HepG2 (cell line): ENCODE measurements around the gene MC1R. TPM values are rescaled to one million over a fixed set of nuclear protein-coding genes. Genes with fewer than 3 reads are reported as not detected.
A peak's percentile ranks its signal among the peaks of the same experiment; 100 is the strongest.

Experiments used
- ATF1 ChIP-seq: IDR thresholded peaks from 2 replicates; pipeline ENCODE4 v1.6.1; 2016; ENCODE audit warnings: mild to moderate bottlenecking, control low read depth
- CERS6 ChIP-seq: sonication (generic); formaldehyde crosslinking; IDR thresholded peaks from 2 replicates; pipeline ENCODE4 v1.5.0; 2020; ENCODE audit warnings: missing genetic modification reagents
- ELF1 ChIP-seq: sonication (generic); formaldehyde crosslinking; IDR thresholded peaks from 2 replicates; pipeline ENCODE4 v1.4.0; 2020; ENCODE audit warnings: missing genetic modification reagents
- ETV5 ChIP-seq: IDR thresholded peaks from 2 replicates; pipeline ENCODE4 v1.6.1; 2018; ENCODE audit warnings: missing biosample characterization, missing genetic modification reagents, inconsistent platforms, borderline replicate concordance
- FOXC1 ChIP-seq: sonication (generic); formaldehyde crosslinking; IDR thresholded peaks from 2 replicates; pipeline ENCODE4 v1.8.0; 2022; ENCODE audit warnings: mild to moderate bottlenecking, missing genetic modification reagents, borderline replicate concordance
- GFI1 ChIP-seq: sonication (generic); formaldehyde crosslinking; IDR thresholded peaks from 2 replicates; pipeline ENCODE4 v1.5.0; 2020; ENCODE audit warnings: missing genetic modification reagents, mild to moderate bottlenecking, borderline replicate concordance
- HHEX ChIP-seq: IDR thresholded peaks from 2 replicates; pipeline ENCODE4 v1.6.1; 2016; ENCODE audit warnings: control low read depth
- KDM3A ChIP-seq: IDR thresholded peaks from 2 replicates; pipeline ENCODE4 v1.6.1; 2018; ENCODE audit warnings: low read depth, missing compliant biosample characterization
- KDM4B ChIP-seq: sonication (generic); formaldehyde crosslinking; IDR thresholded peaks from 2 replicates; pipeline ENCODE4 v1.4.0; 2020; ENCODE audit warnings: missing genetic modification reagents
- MLLT10 ChIP-seq: sonication (generic); formaldehyde crosslinking; IDR thresholded peaks from 2 replicates; pipeline ENCODE4 v1.4.0; 2020; ENCODE audit warnings: missing genetic modification reagents
- NFKB2 ChIP-seq: sonication (generic); formaldehyde crosslinking; IDR thresholded peaks from 2 replicates; pipeline ENCODE4 v1.4.0; 2020; ENCODE audit warnings: missing genetic modification reagents, borderline replicate concordance
- NFKBIZ ChIP-seq: IDR thresholded peaks from 2 replicates; pipeline ENCODE4 v1.6.1; 2018; ENCODE audit warnings: missing genetic modification reagents, missing compliant biosample characterization
- PLSCR1 ChIP-seq: sonication (generic); formaldehyde crosslinking; IDR thresholded peaks from 2 replicates; pipeline ENCODE4 v1.5.0; 2020; ENCODE audit warnings: missing genetic modification reagents, mild to moderate bottlenecking, borderline replicate concordance
- SAFB2 ChIP-seq: sonication (generic); formaldehyde crosslinking; IDR thresholded peaks from 2 replicates; pipeline ENCODE4 v1.5.1; 2020; ENCODE audit warnings: missing genetic modification reagents, low read depth, mild to moderate bottlenecking, borderline replicate concordance
- SIX1 ChIP-seq: sonication (generic); formaldehyde crosslinking; IDR thresholded peaks from 2 replicates; pipeline ENCODE4 v1.4.0; 2020; ENCODE audit warnings: missing genetic modification reagents, borderline replicate concordance
- SMYD3 ChIP-seq: sonication (generic); formaldehyde crosslinking; IDR thresholded peaks from 2 replicates; pipeline ENCODE4 v1.8.1; 2023; ENCODE audit warnings: mild to moderate bottlenecking, missing genetic modification reagents
- SOX5 ChIP-seq: IDR thresholded peaks from 2 replicates; pipeline ENCODE4 v1.6.1; 2016; ENCODE audit warnings: borderline replicate concordance
- TRIM22 ChIP-seq: fragments of 450-650 bp; IDR thresholded peaks from 2 replicates; pipeline ENCODE4 v1.6.1; 2017
- ZFP41 ChIP-seq: sonication (generic); formaldehyde crosslinking; IDR thresholded peaks from 2 replicates; pipeline ENCODE4 v1.4.0; 2020; ENCODE audit warnings: mild to moderate bottlenecking, missing genetic modification reagents, borderline replicate concordance
- ZNF18 ChIP-seq: sonication (generic); formaldehyde crosslinking; IDR thresholded peaks from 2 replicates; pipeline ENCODE4 v1.8.0; 2022; ENCODE audit warnings: mild to moderate bottlenecking, missing genetic modification reagents; ENCODE audit not compliant: insufficient replicate concordance
- ZNF232 ChIP-seq: sonication (generic); formaldehyde crosslinking; IDR thresholded peaks from 2 replicates; pipeline ENCODE4 v1.4.0; 2020; ENCODE audit warnings: missing genetic modification reagents, borderline replicate concordance
- ZNF24 ChIP-seq: fragments of 450-650 bp; IDR thresholded peaks from 2 replicates; pipeline ENCODE4 v1.6.1; 2017; ENCODE audit warnings: antibody characterized with exemption, mild to moderate bottlenecking
- ZNF326 ChIP-seq: sonication (generic); formaldehyde crosslinking; IDR thresholded peaks from 2 replicates; pipeline ENCODE4 v1.4.0; 2020; ENCODE audit warnings: missing genetic modification reagents, borderline replicate concordance
- ZNF432 ChIP-seq: sonication (generic); formaldehyde crosslinking; IDR thresholded peaks from 2 replicates; pipeline ENCODE4 v1.5.0; 2020; ENCODE audit warnings: missing genetic modification reagents, mild to moderate bottlenecking, borderline replicate concordance
- ZNF468 ChIP-seq: sonication (generic); formaldehyde crosslinking; IDR thresholded peaks from 2 replicates; pipeline ENCODE4 v1.8.0; 2022; ENCODE audit warnings: mild to moderate bottlenecking, moderate library complexity, missing genetic modification reagents
- ZNF816 ChIP-seq: sonication (generic); formaldehyde crosslinking; IDR thresholded peaks from 2 replicates; pipeline ENCODE4 v1.8.0; 2022; ENCODE audit warnings: missing genetic modification reagents, mild to moderate bottlenecking, borderline replicate concordance
- polyA plus RNA-seq, 8 experiments: library from polyadenylated mRNA; depleted of rRNA in 3 of 8; stranded (reverse) in 7 of 8; unstranded in 1 of 8; fragments of >200 nt; fragmentation: Illumina TruSeq in 4 of 8; extraction: Trizol in 4 of 8; gene quantifications; 2 replicates each; pipeline versions ENCODE4 v1.2.1 to v1.2.3, GENCODE V29; 2011 to 2016; ENCODE audit warnings: low read depth in 4 of 8, missing spikeins in 1 of 8, mixed read lengths in 1 of 8; ENCODE audit not compliant: insufficient read depth in 1 of 8
- total RNA-seq, 5 experiments: library from RNA; depleted of rRNA; stranded (reverse); fragments of >200 nt; fragmentation: Illumina TruSeq; extraction: Trizol; gene quantifications; 2 replicates each; pipeline ENCODE4 v1.2.3, GENCODE V29; 2016; ENCODE audit warnings: low read depth in 1 of 5

The MC1R gene
- total and polyA plus RNA-seq, 2 of the 13 experiments (the other 11 are each of a cell fraction or from before 2014, with no cell fraction given) = 9.1 to 14.8 TPM

- TF ChIP-seq ZNF432 (CRISPR knock-in tag) = 0 out of 2 replicates have a peak, but pooled peaks have one; percentile 88
- TF ChIP-seq ZNF468 = no peak; the same call in 1 of the 2 replicates
- peak; percentile 95; the same call in 1 of the 2 replicates for TF ChIP-seq FOXC1 (CRISPR knock-in tag)
- peak; percentile 75; the same call in 1 of the 2 replicates for TF ChIP-seq ETV5 (CRISPR knock-in tag)
- TF ChIP-seq CERS6 (CRISPR knock-in tag) = peak; percentile 77; the same call in 1 of the 2 replicates
- TF ChIP-seq SMYD3 (CRISPR knock-in tag) = 0 out of 2 replicates have a peak, but pooled peaks have one; percentile 66
- peak; percentile 78 for TF ChIP-seq NFKBIZ (CRISPR knock-in tag)
- TF ChIP-seq KDM3A (CRISPR knock-in tag) = 0 out of 2 replicates have a peak, but pooled peaks have one; percentile 66
- TF ChIP-seq ZFP41 = peak; percentile 97
- no peak for TF ChIP-seq PLSCR1 (CRISPR knock-in tag)
- TF ChIP-seq SAFB2 = 0 out of 2 replicates have a peak, but pooled peaks have one; percentile 21
- TF ChIP-seq ZNF232 (CRISPR knock-in tag) = peak; percentile 89; the same call in 1 of the 2 replicates
- TF ChIP-seq KDM4B (CRISPR knock-in tag) = no peak
- TF ChIP-seq SIX1 (CRISPR knock-in tag) = no peak
- peak; percentile 15; the same call in 1 of the 2 replicates for TF ChIP-seq ELF1 (CRISPR knock-in tag)
- peak; percentile 66 for TF ChIP-seq SOX5 (CRISPR knock-in tag)
- TF ChIP-seq NFKB2 = peak; percentile 95; the same call in 1 of the 2 replicates
- TF ChIP-seq ZNF326 (CRISPR knock-in tag) = no peak
- TF ChIP-seq HHEX (CRISPR knock-in tag) = no peak
- no peak for TF ChIP-seq ATF1 (CRISPR knock-in tag)
- peak; percentile 97 for TF ChIP-seq ZNF18
- TF ChIP-seq ZNF816 = no peak
- no peak for TF ChIP-seq MLLT10 (CRISPR knock-in tag)
- TF ChIP-seq GFI1 (CRISPR knock-in tag) = no peak; the same call in 1 of the 2 replicates
- no peak for TF ChIP-seq TRIM22
- no peak for TF ChIP-seq ZNF24
Measured at GRCh38 chr16:89915303-89916232, 3.1 kb upstream of the MC1R start (continued).
